ENCODE results near the gene EIF3I.

Gene EIF3I

DNA sequence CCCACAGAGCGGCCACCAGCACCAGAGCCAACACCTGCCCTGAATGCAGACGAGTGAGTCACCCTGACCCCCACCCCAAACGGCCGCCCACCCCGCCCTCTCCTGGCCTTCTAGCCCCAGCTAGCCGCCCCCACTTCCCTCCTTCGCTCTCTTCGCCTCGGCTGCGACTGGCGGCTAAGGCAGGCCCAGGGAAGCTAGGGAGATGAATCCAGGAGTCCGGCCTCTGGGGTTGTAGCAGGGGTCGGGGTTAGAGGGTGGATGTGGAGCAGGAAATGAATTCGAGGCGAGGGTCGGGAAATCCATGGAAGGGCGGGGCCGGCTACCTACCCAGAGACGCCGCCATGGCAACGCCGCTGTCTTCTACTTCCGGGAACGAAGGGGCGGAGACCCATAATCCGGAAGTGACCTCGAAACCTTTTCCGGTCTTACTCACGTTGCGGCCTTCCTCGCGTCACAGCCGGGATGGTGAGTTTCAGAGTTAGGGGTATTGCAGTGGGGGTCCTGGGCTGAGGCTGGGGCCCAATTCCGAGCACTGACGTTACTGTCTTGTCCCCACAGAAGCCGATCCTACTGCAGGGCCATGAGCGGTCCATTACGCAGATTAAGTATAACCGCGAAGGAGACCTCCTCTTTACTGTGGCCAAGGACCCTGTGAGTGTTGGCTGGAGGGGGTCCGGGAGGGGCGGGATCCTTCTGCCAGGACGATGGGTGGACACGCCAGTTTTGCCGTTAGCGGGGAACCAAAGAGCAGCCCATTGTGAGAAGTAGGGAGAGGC, at the start of gene EIF3I, which contains the start of gene TMEM234:
TSS of gene EIF3I (plus strand) at position 428 of the 776 bp plus-strand sequence. CDS start at position 463, 35 bp downstream.
TSS of gene TMEM234 (minus strand) at position 374 of the 776 bp plus-strand sequence. CDS start at position 343, 31 bp downstream.
- DNase-seq, result peak; percentile 94

DNA sequence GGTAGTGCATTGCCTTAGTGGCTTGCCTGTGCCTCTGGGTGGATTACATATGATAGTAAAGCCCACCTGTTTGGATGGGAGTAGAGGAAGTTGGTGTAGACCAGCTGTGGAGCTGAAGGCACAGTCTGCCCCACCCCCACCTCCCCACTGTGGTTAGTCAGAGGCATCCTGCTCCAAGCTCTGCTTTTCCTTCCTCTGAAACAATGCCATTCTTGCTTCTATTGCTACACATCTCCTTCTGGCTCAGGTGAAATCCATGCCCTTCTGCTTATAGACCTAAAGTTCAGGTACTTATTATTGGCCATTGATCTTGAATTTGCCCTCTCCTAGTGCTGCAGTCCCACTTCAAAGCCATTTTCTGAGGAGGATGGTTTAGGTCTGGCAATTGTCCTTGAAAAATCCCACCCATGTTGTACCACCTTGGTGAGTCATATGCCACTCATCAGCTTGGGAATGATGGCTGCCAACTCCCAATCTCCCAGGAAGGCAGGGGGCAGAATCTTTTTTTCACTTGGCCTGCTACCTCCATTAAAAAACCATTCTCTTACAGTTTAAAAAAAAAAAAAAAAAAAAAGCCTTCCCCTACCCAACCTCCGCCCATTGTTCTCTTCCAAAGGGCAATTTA, 49.5 kb upstream of the EIF3I start:
- DNase-seq, result no peak

DNA sequence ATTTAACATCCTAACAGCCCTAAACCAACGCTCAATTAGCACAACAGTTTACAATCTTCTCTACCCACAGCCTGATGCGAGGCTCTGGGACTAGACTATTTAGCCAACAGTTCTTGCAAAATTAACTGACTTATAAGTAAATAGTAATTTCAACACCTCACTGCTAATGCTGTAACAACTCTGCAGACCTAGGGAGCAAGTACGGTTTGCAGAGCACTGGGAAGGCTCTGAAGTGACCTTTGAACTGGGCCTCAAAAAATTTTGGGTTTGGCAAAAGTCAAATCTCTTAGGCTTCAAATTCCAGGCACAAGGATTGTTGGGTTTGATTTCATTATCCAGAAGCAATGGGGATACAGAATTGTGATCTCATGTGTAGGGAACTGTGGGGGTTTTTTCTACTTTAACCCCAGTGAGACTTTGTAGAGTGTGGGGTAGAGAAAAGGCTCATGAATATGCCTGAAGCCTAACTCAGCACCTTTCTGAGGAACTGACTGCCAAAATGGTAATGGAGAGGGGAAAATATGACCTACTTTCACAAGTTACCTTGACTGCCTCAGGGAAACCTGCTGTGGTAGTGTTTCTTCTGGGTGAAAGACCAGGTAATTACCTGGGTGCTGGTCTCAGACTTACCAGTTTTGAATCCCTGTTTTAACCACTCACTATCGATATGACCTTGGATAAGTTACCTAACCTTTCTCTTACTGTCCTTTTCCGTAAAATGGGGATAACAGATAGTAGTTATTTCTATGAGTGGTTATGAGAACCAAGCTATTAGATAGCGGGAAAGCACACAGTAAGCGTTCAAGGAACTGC, 43.6 kb upstream of the EIF3I start:
- DNase-seq, result peak; percentile 58

DNA sequence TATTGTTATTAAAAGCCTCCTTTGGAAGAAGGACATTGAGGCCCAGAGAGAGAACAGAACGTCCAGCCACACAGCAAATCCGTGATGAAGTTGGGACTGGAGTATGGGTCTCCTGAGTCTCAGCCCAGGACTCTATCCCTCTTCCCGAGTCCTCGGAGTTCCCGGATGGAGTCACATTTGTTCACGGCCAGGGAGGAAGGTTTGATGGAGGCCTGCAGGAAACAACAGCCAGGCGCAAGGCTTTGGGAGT, 43.1 kb upstream of the EIF3I start:
- DNase-seq, result no peak

DNA sequence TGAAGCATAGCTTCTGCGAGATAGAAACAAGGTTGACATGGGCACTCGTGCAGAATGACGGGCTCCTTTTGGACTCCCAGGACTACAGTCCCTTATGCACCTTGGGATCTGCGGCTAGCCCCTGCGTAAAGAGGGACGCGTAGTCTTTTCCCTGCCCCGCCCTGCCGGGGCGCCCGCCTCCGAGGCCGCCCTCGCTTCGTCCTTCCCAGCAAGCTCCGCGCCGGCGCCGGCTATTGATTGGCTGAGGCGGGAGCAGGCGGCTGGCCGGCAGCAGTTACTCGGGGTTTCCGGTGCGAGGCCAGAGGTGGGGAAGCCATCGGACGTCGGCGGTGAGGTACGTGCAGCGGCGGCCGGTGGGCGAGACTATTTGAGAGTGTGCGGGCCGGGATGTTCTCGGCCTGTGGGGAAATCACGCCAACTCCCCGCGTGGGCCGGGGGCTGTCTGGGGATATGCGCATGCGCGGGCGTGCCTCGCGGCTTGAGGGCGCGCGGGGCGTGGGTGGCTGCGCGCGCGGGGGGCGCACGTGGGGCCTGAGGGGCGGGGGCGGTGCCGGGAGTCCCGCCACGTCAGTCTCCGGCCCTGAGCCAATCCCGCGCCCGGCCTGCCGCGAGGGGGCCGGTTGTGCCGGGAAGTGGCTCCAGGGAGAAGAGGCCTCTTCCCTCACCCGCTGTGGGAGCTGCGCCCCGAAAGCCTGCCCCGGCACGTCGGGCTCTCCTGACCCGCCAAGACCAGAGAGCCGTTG, 42.6 kb upstream of the EIF3I start, which contains the start of gene TXLNA:
TSS of gene TXLNA (plus strand) at position 233 of the 743 bp plus-strand sequence. CDS start 671 bp downstream, outside the sequence.
- DNase-seq, result peak; percentile 95

DNA sequence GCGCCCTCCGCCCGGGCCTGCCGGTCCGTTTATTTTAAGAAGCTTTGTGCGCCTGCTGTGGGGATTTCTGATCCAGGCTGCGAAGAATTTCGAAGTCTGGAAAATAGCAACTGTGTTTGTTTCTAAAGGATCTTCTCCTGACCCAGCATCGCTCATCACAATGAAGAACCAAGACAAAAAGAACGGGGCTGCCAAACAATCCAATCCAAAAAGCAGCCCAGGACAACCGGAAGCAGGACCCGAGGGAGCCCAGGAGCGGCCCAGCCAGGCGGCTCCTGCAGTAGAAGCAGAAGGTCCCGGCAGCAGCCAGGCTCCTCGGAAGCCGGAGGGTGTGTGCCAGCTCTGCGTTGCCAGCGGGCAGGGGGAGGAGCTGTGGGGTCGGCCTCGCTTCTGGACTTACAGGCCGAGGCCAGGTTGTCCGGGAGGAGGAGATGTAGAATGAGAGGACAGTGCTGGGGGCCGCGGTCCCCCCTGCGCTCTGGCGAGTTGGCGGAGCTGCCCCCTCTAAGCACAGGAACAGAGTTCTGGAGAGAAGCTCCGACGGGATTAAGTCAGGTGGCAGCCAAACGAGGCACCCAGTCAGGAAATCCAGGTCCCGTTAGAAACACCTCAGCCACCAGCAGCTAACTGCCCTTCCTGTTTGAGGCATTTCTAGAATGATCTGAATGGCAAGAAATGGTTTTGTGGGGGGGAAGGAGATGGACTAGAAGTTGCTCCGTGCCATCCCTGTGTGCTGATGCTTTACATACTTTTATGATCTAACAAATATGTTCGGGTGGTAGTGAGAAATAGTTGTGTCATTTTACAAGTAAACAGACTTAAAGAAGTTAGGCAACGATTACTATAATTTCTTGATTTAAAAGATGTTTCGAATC, 41.8 kb upstream of the EIF3I start:
- DNase-seq, result no peak

DNA sequence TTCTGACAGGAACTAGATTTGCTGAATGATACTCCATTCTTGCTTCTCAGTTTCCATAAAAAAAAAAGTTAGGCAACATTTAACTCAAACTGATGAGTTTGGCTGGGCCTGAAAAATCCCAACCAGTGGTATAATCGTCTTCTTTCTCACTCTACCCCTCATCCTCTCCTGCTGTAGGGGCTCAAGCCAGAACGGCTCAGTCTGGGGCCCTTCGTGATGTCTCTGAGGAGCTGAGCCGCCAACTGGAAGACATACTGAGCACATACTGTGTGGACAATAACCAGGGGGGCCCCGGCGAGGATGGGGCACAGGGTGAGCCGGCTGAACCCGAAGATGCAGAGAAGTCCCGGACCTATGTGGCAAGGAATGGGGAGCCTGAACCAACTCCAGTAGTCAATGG, 41.1 kb upstream of the EIF3I start:
- no peak for DNase-seq

DNA sequence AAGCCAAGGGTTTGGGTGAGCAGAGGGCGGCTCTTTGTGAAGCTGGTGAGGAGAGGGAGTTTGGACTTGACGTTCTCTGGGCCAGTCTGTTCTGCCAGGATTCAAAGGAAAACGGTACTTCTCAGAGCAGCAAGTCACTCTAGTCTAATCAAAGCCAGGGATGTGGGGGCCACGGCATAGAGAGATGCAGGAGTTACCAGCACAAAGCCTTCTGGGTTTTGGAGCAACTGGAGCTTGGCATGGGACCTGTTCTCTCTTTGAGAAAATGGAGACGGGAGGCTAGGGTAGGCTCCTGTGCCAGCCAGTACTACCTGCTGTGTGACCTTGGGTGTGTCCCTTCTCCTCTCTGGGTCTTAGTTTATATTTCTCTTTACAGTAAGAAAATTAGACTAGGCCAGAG, 40.6 kb upstream of the EIF3I start:
- no peak for DNase-seq

DNA sequence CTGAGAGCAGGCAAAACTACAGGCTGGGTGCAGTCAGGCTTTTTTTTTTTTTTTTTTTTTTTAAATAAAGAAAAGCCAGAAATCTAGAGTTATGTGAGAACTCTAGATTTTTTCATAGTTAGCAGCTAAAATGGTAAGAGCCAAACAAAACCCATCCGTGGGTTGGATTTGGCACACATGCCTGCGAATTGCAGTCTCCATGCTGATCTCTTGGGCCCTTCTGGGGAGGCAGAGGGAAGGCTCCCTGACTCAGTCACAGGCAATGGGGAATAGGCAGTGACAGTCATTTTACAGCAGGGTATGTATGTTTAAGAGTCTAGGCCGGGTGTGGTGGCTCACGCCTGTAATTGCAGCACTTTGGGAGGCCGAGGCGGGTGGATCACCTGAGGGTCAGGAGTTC, 40.1 kb upstream of the EIF3I start:
- no peak for DNase-seq

DNA sequence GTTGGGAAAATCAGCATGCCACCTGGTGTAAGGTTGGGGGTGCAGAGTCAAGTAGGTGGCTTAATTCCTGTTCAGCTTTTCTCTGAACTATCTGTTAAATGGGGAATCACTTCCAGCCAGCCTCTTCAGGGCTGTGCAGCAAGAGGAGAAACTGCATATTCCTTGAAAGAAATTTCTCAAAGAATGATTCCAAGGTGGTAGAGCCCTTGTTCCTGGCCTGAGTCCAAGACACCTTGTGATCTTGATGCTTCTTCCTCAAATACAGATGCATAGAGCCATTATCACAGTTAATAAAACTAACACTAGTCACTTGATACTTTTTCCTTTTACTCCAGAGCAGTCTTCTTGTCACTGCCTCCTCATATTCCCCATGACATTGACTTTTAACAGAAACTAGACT, 37.6 kb upstream of the EIF3I start:
- DNase-seq, result no peak

DNA sequence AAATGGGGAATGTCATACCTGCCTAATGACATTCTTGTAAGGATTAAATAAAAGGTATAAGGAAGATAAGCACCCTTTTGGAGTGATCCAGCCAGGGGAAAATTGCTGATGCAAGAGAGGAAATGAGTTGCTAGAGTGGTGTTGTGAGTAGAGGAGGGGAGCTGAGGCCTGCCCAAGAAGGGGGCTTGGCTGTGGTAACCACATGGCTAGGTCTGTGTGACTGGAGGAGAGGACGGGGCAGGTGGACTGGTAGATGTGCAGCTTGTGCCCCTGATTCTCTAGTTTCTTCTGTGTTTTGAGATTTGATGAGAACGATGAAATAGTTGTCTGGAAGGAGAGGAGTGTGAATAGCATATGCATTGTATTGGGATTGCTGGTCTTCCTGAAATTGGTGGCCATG, 36.1 kb upstream of the EIF3I start:
- no peak for DNase-seq

DNA sequence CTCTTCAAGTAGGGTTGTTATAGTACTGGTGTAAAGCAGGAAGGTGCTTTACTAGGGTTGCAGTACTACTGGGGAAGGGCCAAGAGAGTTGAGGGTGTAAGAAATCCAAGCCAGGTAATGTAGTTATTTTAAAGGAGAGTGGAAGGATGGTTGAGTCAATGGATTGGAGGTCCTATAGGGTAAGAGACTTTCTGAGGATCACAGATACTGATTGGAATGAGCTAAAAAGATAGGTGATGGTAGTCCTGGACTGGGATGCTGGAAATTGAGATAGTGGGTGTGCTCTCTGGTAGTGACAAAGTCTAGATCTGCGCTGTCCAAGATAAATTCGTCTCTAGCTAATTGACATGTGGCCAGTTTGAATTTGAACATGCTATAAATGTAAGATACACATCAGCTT, 35.7 kb upstream of the EIF3I start:
- DNase-seq, result no peak

DNA sequence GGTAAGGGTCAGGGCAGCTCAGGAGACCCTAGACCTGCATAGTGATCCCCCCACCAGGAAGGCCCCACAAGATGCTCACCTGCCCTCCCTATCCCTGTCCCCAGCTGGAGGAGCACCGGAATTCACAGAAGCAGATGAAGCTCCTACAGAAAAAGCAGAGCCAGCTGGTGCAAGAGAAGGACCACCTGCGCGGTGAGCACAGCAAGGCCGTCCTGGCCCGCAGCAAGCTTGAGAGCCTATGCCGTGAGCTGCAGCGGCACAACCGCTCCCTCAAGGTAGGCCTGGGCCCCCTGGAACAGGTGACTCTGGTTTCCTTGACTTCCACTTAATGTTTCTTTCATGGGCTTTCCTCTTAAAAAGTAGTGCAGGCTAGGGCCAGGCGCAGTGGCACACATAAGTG, 34.4 kb upstream of the EIF3I start:
- DNase-seq, result no peak

DNA sequence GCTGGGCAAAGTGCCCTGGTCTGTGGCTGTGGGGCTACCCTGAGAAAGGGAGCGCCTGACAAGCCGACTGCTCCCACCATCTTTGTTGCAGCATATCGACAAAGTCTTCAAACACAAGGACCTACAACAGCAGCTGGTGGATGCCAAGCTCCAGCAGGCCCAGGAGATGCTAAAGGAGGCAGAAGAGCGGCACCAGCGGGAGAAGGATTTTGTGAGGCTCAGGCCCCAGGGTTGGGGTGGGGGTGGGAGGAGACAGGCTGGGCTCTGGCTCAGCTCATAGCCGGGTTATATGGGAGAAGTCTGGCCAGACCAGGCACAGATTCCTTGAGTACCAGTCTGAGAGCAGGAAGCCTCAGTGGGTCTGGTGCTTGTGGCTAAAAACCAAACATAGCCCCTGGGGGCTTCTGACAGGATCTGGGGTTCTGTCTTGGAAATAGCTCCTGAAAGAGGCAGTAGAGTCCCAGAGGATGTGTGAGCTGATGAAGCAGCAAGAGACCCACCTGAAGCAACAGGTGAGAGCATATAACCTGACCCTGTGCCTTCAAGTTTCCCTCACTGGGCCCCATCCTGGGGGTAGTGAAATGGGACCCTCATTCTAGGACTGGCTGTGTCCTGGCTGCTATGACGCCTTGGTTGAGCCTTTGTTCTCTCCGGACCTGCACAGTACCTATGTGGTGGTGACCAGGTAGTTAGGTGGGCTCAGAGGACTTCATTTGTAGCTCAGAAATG, 29.8 kb upstream of the EIF3I start:
- DNase-seq, result no peak

DNA sequence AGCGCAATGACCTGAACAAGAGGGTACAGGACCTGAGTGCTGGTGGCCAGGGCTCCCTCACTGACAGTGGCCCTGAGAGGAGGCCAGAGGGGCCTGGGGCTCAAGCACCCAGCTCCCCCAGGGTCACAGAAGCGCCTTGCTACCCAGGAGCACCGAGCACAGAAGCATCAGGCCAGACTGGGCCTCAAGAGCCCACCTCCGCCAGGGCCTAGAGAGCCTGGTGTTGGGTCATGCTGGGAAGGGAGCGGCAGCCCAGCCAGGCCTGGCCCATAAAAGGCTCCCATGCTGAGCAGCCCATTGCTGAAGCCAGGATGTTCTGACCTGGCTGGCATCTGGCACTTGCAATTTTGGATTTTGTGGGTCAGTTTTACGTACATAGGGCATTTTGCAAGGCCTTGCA, 27.2 kb upstream of the EIF3I start:
- no peak for DNase-seq

DNA sequence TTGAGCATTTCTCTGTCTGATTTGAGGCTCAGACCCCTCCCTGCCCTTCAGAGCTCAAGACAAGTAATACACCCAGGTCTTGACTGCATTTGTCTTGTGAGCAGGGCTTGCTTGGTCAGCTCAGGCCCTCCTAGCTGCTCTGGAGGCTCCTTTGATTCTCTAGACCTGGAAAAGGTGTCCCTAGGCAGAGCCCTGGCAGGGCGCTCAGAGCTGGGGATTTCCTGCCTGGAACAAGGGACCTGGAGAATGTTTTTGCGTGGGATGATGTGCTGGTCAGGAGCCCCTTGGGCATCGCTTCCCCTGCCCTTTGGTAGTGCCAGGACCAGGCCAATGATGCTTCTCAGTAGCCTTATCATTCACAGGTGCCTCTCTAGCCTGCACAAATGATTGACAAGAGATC, 26.7 kb upstream of the EIF3I start:
- no peak for DNase-seq

DNA sequence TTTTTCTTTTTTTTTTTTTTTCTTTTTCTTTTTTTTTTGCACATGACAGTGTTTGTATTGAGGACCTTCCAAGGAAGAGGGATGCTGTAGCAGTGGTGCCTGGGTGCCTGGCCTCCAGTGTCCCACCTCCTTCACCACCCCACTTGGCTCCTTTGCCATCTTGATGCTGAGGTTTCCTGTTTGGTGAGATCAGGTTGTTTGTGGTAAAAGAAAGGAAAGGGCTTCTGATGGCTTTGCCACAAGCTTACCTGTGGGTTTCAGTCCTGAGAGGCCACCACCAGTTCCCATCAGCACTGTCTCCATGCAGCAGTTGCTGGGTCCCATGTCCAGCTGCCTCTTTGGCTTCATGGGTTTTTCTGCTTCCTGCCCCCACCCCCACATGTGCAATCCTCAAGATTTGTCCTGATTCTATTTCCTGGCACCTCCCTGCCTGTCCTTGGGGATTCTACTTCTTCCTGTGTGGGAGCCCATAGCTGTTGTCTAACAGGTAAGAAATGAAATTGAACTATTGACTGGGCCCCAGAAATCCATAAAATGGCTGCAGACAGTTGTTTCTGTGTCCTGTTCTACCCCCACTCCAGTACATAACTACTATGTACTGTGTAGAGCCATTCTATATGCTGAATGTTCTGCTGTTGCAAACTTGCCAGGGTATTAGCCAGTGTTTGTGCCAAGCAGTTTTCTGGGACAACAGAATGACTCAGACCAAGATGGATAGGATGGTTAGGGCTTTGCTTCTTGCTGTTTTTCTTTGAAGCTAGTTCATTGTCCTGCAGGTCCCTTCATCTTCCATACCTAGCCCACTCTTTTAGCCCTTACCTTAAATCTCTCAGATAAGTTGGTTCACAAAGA, 26.0 kb upstream of the EIF3I start:
- no peak for DNase-seq

DNA sequence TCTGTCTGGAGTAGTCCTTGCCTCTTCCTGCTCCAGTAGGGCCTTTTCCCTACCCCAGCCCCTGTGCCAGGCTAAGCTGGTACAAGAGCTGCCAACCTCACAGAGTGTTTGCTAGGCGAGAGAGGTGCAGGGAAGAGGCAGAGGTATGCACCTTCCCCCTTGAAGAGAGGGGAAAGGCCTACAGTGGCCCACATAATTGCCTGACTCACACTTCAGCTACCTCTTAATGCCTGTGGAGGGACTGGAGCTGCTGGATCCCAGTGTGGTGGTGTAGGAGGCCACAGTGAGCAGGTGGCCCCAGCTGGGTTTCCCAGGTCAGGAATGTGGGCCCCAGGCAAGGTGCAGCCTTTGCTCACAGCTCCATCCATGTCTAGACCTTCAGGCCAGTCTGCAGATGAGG, 25.1 kb upstream of the EIF3I start:
- no peak for DNase-seq

DNA sequence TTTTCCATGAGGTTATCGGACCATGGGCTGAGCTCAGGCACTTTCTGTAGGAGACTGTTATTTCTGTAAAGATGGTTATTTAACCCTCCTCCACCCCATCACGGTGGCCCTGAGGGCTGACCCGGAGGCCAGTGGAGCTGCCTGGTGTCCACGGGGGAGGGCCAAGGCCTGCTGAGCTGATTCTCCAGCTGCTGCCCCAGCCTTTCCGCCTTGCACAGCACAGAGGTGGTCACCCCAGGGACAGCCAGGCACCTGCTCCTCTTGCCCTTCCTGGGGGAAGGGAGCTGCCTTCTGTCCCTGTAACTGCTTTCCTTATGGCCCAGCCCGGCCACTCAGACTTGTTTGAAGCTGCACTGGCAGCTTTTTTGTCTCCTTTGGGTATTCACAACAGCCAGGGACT, 24.4 kb upstream of the EIF3I start:
- DNase-seq, result no peak

DNA sequence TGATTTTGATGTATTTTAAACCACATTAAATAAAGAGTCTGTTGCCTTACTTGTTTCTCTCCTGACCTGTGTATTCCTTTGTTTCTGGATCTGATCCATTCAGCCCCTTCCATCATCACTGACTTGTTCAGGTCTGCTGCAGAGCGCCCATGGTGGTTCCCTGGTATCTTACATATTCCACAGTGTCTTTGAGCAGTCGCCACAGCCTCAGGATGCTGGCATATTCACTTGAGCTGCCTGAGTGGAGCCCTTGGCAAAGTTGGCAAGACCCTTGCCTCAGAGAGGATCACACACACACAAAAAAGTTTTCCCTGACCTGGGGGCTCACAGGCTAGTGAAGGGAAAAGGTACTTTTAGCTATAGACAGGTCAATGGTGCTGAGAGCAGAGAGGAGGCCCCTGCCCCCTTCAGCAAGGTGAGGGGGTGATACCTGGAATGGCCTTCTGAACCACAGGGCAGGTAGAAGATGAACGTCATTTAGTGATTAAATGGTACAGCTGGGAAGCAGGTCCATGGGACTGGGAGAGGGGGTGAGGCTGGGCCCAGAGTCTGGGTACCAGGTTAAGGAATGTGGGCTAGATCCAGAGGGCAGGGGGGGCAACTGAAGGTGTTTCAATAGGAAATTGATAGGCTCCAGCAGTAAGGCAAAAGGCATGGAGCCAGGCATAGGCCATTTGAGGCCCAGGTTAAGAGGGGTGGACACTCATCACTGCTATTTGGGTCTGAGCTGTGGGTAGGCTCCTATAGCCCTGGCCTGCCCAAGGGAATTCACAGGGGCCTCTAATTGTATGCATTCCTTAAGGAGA, 23.8 kb upstream of the EIF3I start:
- no peak for DNase-seq
